Measurements from ENCODE around the gene RXFP4.

The RXFP4 gene

DNA sequence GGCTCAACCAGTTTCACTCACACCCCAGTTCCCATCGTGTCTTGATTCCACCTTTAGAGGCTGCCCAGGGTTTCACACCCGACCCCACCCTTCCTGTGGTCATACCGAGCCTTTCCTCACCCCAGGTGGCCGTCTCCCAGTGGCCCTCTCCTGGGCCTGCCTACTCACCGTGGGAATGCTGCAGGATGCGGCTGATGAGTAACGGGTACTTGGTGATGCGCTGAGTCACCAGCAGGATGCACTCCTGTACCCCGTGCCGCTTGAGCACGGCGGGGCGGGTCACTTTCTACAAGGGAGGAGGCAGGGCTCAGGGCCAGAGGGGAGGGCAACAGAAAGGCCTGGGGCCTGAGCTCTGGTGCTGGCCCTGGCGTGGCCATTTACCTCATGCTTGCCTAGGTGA, 20.5 kb downstream of the RXFP4 start:
- no peak for DNase-seq (ENCODE audit: low read depth)

DNA sequence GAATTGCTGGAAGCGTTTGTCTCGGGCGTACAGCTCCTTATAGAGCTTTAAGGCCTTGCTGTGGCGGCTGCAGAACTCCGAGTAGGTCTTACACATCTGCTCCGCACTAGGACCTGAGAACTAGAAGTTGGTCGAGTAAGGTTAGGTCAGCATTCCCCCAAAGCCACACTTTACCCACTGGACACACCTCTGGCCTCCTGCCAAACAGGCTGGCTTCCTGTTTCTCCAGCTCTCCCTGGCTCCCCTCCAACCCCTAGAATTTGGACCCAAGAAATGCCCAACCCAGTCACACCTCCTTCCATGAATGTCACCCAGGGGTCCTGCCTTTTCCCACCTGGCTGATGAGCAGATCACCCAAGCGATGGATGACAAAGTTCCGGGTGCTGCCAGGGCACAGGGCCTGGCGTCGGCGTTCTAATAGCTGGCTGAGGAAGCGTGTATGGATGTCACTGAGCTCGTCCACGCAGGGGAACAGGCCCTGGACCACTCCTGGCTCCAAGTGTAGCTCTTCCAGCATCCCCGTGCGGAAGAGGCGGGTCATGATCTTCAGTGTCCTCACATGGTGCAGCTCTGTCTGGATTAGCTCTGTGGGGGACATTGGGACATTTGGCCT, 21.3 kb downstream of the RXFP4 start:
- DNase-seq (ENCODE audit: low read depth): no peak

DNA sequence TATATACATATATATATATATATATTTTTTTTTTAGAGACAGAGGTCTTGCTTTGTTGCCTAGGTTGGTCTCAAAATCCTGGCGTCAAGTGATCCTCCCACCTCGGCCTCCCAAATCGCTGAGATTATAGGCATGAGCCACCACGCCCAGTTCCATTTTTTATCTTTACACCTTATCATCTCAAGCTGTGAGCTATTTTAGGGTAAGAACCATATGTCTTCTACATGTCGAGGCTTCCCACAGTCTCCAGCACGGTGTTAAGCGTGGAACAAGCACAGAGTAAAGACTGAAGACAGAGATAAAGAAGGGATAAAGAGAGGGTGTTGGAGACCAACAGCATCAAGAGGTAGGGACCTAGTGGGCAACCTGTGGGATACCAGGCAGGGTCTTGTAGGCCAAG, 22.8 kb downstream of the RXFP4 start:
- no peak for DNase-seq (ENCODE audit: low read depth)

DNA sequence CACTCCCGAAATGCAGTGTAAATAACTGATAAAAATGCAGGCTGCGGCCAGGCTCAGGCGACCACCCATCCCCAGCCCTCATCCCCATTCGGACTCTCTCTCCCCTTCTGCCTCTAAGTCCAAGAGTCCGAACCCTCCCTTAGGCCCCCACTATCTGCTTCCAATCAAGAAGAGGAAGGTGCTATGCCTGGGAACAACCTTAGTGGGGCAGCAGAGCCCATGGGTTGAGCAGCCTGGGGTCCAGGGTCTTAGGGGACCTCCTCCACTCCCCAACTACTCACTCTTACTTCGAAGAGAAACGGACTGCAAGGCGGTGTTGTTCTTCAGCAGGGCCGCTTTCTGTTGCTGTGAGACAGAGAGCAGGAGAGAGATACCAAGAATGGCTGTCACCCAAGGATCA, 24.7 kb downstream of the RXFP4 start:
- no peak for DNase-seq (ENCODE audit: low read depth)

DNA sequence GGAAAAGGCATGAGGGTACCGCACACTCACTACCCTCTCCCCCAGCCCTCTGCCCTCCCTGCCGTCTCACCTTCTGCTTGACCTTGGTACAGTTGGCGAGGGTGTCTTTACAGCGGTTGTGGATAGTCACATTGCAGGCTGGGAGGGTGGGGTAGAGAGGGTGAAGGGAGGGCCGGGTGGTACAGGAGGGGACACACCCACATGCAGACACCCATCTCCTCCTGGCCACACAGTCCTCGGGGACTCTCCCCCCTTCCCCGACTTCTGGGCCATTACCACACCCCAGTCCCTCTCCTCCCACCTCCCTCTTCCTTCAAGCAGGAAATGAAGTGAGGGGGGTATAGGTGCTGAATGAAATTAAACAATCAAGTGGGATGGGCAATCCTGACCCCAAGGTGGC, 25.3 kb downstream of the RXFP4 start:
- no peak for DNase-seq (ENCODE audit: low read depth)

DNA sequence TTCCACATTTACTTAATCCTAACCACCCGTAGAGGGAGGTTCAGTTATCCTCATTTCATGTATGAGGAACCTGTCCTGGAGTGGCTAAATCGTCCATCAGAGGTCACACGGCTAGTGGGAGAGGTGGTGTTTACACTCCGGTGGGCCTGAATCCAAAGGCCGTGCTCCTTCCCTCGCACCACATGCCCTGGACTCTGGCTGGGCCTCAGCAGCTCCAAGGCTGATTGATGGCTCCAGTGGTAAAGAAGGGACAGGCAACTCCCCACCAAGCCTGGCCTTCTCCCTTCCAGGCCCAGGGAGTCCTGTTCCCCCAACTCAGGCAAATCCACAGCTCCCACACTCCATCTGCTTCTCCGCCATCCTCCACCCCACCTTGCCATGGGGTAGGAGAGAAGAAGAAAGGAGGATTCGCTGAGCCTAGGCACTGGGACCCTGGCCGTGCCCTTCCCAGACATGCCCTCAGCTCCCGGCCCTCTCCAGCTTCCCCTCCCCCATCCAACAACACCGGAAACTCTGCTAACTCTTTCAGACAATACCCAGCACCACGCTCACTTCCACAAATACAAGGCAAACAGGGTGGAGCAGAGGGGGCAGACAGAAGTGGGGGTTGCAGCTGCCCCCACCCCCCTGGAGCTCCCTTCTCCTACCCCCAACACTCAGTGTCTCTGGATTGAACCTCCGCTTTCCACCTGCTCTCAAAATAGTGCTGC, 26.1 kb downstream of the RXFP4 start:
- DNase-seq (ENCODE audit: low read depth): no peak

DNA sequence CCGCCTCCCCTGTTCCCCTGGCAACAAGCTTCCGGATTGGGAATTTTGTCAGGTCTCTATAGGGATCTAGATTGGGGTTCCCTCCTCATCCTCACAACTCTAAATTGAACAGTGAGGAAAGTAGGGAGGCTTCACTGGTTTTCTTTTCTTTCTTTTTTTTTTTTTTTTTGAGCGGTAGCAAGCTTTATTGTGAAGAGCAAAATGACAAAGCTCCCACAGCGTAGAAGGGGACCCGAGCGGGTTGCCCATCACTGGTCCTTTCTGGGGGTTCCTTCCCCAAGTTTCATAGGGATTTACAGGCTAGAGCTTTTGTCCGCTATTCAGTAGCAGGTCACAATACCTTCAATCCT, 26.6 kb downstream of the RXFP4 start:
- no peak for DNase-seq (ENCODE audit: low read depth)

DNA sequence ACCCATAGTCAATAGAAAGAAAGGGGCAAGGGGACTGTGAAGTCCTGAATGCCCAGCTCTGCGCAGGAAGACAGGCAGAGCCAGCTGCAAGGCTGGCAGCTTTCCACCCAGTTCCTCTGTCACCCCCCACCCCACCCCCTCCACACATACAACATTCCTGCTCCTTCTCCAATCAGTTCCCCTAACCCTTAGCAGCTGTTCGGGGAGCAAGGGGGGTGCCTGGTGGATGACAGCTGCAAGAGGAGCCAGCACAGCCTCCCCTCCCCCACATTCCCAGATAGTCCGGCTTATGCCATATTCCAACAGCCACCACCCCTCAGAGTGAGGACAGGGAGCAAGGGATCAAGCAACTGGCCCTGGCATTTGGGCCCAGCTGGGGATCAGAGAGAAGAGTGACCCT, 27.2 kb downstream of the RXFP4 start:
- no peak for DNase-seq (ENCODE audit: low read depth)

DNA sequence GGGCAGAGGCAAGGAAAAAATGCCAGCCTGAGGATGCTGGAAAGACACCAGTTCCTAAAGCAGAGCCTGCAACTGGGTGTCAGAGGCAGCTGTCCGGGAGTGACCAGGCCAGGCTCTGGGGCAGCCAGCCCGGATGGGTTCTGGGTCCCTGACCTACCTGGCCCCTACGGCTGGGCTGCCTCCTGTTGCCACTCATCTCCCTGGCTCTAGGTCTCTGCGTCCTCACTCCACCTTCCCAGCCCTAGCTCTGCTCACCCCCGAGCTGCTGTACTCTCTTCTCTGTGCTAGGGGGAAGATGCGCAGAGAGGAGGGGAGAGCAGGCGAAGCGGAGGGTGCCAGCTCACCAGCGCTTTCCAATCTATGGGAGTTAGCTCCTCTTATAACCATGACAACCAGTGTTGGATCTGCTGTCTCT, 27.9 kb downstream of the RXFP4 start:
- DNase-seq (ENCODE audit: low read depth): no peak

DNA sequence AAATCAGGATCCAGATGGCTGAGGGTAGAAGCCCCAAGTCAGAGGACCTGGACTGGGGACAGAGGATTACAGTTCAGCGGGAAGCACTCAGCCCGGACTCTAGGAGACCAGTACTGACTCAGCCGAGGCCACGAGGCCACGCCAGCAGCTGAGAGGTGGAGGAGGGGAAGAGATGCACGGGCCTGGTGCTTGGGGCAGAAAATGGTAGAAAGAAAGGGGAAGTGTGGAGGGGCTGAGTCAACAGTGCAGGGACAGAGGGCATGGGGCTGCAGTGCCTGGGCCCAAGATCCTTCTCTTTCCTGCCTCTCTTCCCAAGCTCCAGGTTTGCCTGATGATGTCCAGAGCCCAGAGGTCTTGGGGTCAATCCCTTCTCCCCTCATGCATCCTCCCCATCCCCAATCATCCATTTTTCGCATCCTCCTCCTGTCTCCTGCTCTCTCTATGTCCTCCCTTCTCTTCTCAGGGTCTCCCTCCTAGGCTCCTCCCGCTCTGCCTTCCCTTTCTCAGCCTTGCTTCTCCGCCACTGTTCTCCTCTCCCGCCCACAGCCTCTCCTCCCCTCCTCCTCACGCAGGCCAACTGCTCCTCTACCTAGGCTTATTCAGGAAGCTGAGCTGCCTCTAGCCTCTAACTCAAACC, 29.2 kb downstream of the RXFP4 start:
- DNase-seq (ENCODE audit: low read depth): no peak

DNA sequence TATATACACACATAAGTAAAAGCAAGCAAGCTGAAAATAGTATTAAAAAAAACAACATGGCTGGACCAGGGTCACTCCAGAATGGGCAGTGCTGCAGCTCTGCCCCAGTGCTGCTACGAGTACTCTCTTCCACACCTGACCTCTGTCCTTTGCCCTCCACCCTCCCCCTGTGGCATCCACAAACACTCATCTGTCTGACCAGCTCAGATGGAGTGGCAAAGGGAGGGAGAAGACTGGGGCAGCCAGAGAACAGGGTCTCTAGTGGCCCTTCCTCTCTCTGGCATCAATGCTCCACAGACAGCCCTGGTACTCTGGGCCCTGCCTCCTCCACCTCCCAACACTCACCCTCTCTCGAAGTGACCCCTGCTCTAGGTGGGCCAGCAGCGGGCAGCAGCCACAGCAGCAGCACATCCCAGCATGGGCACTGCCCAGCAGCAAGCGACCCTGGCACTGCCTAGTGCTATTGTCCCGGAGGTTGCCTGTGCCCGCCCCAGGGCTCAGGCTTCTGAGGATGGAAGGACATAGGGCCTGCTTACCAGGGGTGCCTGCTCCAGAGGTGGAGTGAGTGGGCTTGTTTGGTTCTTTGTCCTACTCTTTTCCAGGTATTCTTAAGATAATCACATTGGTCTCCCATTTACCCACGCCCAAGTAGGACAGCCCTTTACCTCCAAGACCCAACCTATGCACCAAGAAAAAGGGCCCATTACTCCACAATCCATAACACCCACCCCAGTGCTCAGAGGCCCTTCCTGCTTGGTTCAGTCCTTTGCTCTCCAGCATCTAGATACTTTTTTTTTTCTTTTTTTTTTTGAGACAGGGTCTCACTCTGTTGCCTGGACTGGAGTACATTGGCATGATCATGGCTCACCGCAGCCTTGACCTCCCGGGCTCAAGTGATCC, 30.7 kb downstream of the RXFP4 start:
- DNase-seq (ENCODE audit: low read depth): no peak

DNA sequence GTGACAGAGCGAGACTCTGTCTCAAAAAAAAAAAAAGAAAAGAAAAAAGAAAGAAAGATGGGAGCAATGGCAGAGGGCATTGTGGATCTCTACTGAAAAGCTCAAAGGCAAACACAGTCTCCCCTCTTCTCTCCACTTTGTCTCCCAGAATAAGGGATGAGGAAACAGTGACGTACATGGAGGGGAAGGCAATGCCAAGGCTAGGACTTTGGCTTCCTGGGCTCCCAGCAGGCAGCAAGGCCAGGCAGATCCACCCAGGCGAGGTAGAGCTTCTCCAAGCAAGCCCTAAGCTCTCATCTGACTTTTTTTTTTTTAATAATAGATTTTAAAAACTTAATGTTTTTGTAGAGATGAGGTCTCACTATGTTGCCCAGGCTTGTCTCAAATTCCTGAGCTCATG, 32.3 kb downstream of the RXFP4 start:
- DNase-seq (ENCODE audit: low read depth): no peak

DNA sequence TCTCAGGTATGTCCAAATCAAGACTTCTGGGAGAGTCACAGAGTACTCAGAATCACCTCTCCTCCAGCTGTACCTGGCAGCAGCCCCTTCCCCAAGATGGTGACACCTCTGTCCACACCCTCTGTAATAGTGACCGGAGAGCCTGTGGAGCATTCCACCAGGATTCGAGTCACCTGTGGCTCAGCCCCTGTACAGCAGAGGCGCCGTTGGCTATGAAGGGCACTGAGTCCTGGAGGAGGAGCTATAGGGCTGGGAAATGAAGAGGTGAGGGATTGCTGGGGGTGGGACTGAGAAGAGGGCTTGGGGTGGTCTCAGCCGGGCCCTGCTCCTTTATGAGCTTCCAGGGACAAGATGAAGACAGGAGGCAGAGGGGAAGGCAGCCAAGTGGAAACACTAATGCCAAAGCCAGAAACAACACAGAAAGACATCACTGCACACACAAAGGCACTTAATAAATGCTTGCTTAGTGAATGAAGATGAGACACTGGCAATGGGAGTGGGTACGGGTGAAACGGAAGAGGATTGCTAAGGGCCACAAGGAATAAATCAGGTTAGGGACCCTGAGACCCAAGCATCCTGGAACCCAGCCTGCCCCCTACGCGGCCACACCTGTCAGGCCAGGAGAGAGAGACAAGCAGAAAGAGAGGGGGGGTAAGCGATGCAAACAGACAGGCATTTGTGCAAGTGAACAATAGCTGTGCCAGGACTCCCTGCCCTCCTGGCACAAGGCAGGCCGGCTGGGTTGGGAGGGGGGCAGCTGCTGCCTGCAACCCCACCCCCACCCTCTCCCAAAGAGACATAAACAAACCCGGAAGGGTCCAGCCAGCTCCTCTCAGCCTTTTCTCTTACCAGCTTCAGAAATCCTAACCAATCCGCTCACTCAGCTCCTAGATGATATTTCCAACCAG, 33.0 kb downstream of the RXFP4 start:
- no peak for DNase-seq (ENCODE audit: low read depth)

DNA sequence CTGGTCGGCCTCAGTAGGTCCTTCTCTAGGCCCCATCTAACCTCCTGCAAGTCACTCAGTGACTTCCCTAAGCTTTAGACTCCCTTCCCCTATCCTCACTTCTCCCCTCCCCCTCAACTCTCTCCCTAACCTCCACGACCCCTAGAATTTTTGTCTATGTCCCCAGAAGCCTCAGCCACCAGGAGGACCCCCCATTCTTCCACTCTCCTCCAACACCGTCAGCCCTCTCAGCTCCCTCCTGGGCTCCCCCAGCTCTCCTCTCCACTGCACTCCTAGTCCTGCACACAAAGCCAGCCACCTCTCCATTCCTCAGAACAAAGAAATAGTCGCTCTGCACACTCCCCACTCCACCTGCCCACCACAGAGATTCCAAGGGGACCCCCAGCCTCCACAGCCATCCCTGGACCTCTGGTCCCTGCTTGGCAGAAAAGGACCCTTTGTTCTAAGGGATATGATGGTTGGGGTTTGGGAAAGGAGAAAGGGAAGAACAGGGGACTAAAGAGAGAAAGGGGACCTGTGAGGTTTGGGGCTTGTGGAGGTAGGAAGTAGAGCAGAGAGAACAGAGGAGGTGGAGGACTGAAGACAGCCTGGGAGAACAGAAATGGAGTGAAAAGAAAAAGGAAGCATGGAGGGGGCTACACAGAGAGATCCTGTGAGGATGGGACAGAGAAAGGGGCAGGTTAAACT, 34.1 kb downstream of the RXFP4 start:
- no peak for DNase-seq (ENCODE audit: low read depth)

DNA sequence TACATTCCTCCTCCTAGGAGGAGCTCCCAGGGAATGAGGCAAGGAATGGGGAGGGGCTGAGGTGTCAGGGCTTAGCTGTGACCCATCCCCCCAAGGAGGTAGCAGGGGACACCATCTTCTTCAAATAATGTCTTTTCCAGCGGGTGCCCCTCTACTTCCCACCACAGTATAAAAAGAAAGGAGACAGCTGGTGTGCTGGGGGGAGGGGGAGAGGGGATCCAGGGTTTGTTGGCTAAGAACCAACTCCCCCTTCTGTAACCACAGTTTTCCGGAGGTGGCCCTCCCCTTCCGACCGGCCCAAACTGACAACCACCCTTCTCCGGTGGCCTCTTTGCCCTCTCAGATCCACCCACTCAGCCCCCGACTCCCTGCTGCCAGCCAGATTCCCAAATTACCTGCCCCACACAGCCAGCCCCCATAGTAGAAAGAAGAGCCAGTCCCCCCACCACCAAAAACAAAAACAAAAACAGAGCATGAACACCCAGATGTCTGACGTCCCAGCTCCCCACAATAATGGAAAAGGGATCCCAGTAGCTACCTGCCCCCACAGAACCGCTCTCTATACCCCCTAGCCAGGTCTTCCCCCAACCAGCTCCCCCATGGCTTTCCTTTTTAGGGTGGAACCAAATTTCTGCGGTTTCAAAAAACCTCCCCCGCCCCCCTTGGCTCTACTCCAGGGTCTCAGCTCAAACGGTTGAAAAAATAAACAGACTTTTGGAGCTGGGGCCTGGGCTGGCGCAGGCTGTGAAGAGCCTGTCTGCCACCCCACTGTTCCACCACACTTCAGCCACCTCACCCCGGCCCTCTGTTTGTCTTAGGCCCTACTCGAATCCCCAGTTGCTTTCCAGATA, 34.8 kb downstream of the RXFP4 start:
- peak; percentile 64 for DNase-seq (ENCODE audit: low read depth)

DNA sequence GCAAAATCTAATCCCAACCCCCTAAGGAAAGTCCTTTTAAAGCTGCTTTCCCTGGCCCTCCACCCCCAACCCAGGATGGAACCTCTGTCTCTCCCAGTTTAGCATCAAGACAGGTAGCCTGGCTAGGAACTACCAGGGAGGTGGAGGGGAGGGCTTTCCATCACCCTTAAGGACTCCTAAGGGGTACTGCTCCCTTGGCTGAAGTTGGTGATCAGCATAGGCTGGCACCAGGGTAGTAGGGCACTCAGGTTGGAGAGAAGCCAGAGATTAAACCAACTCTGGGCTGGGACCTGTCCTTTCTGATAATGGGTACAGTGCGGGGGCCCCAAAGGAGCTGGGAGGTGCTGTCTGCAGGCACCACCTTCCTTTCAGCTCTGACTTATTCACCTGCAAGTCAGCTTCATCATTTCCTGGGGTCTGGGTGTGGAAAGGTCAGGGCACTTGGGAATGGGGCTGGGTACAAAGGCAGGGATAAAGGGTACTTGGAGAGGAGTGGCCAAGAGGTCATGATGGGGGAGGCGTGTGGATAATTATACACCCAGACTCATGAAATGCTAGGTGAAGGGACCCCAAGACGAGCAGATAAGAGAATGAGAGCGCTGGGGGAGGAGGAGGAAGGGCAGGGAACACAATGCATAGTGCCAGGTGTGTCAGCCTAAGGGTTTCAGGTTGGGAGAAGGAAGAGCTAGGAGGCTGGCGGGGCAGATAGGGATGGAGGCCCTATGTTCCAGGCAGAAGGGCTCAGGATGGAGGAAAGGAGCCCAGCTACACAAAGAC, 35.7 kb downstream of the RXFP4 start:
- DNase-seq (ENCODE audit: low read depth): no peak

DNA sequence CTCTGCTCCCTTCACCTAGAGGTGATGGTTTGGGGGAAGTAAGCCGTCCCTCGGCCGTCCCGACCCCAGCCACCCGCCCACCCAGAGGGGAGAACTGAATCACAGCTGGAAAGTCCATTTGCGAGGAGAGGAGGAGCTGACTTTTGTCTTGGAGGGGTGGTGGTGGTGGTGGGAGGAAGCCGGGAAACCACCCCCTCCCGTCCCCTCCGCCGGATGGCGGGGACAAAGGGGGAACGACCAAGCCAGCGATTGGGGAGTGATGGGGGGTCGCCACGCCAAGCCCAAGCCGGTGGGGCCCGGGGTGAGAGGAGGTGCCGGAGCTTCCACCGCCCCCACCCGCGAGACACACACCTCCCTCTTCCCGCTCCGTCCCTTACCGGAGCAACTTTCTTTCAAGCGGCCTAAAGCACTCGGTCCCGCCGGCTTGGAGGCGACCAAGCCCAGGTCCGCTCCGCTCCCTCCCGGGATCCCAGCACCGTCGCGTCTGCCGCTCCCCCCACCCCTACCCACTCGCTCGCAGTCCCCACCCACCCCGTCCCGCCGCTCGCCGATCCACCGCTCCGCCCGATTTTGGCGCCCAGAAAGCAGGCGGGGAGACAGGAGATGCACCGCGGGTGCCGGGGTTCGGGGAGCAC, 36.4 kb downstream of the RXFP4 start:
- no peak for DNase-seq (ENCODE audit: low read depth)

DNA sequence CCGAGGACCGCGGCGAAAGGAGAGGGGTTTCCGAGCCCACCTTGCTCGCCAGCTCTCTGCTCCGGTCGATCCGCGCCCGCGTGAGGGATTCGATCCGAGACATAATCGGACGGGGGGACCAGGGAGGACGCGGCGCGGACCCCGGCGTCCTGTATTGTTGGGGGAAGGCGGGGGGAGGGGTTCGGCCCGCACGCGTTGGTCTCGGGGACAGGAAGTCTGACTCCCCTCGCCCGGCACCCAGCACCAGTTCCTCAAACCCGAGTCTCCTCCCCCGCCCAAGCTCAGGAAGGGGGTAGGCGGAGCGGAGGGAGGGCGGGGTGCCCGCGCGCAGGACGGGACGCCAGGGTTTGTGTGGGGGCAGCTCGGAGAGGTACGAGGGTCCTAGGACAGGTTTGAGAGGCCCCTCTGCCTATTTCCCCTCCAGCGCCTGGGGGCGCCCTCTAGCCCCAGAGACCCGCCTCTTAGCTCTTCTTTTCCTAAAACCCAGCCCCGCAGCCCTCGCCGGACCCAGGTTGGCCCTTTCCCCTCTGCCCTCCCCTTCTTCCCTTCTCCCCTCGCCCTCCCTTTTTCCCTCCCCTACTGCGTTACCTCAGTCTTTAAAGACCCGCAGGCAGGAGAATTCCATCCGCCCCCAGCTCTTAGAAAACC, 37.0 kb downstream of the RXFP4 start, which contains the start of gene ARHGEF2:
Gene ARHGEF2 (minus strand): TSS at position 223 of the 648 bp plus-strand sequence. CDS start 120 bp downstream, at position 103.
- peak; percentile 60 for DNase-seq (ENCODE audit: low read depth)

Measured in T follicular helper cell (primary cell).